Astrocyte of the cerebellum (primary cell): Measurements from ENCODE around the gene BCORL1.
A peak's percentile ranks its signal among the peaks of the same experiment; 100 is the strongest.

Source experiments
- DNase-seq: peaks from one replicate; pipeline ENCODE4 v3.0.0-alpha.2; 2011; ENCODE audit warnings: low read depth
- H3K4me3 ChIP-seq: 2 replicates; pipeline ENCODE4 v1.5.1; 2011; ENCODE audit warnings: mild to moderate bottlenecking, low read depth, low read length, moderate library complexity
- in situ Hi-C: cut with HindIII; loops from 2 replicates; pipeline ENCODE4 v1.10.0; 2017; ENCODE audit warnings: low sequenced_read_pairs
- TF ChIP-seq, protein P1 (sequence below): IDR thresholded peaks from 2 replicates; pipeline ENCODE4 v1.5.1; 2012; ENCODE audit warnings: low read length, low read depth, moderate library complexity, mild to moderate bottlenecking; ENCODE audit errors: missing control alignments

Gene BCORL1

DNA sequence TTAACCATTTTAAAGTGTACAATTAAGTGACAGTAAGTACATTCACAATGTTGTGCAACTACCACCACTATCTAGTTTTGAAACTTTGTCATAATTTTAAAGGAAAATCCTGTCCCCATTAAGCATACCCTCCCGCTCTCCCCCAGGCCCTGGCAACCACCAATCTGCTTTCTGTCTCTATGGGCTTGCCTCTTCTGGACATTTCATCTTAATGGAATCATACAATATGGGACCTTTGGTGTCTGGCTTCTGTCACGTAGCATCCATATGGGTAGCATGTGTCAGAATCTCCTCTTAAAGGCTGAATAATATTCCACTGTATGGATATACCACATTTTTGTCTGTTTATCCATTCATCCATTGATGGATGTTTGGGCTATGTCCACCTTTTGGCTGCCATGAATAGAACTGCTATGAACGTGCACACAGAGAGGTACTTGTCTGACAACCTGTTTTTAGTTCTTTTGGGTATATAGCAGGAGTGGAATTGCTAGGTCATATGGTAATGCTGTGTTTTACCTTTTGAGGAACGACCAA lies 66.3 kb downstream of the BCORL1 start:
- no peak overlapping the region for H3K4me3 ChIP-seq
- in situ Hi-C loops = no loop called here
- TF ChIP-seq, protein P1, sequence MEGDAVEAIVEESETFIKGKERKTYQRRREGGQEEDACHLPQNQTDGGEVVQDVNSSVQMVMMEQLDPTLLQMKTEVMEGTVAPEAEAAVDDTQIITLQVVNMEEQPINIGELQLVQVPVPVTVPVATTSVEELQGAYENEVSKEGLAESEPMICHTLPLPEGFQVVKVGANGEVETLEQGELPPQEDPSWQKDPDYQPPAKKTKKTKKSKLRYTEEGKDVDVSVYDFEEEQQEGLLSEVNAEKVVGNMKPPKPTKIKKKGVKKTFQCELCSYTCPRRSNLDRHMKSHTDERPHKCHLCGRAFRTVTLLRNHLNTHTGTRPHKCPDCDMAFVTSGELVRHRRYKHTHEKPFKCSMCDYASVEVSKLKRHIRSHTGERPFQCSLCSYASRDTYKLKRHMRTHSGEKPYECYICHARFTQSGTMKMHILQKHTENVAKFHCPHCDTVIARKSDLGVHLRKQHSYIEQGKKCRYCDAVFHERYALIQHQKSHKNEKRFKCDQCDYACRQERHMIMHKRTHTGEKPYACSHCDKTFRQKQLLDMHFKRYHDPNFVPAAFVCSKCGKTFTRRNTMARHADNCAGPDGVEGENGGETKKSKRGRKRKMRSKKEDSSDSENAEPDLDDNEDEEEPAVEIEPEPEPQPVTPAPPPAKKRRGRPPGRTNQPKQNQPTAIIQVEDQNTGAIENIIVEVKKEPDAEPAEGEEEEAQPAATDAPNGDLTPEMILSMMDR = no peak
- DNase-seq = no peak

DNA sequence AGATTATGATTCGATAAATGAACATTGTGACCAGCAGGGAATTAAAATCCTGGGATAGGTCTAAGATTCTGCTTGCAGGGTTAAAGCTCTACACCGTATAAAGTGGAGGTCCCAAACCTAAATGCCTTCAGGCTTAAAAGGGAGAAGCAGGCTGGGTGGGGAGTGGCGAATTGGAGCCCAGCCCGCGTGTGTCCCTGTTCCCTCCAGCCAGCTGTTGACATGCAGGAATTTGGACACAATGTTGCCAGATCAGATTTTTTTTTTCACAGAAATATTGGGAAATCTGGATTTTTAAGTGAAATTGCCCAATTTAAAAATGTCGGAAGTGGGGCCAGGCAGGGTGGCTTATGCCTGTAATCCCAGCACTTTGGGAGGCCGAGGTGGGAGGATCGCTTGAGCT lies 67.4 kb downstream of the BCORL1 start:
- TF ChIP-seq, protein P1 = no peak
- in situ Hi-C loops = no loop called here
- DNase-seq = no peak
- no peak overlapping the region for H3K4me3 ChIP-seq

DNA sequence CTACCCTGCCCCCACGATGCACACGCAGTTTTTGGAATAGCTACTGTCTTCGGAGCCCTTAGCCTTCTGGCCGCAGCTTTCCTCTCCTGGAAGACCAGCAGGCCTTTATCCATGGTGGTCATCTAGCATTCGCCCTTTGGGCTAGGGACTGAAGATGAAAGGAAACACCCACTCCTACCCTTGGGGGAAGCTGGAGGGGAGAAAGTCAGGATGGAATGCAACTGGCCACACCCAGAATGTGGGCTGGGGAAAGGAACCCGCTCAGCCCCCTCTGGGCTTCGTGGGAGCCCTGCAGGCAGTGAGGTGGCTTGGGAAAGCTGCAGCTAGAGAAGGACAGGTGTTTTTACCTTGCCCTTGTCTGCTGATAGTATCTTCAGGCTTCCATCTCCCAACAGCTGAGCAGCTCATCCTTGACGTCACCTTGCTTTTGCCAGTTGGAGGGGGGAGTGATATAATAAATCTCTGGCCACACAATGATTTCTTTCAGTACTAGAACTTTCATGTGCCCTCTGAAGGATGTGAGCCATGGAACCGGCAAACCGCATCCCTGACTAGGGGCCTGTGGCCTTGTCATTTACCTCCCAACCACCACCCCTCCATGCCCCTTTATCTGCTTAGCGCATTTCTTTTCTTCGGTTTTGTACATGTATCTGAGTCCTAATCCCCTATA lies 68.9 kb downstream of the BCORL1 start:
- in situ Hi-C loops = no loop called here
- TF ChIP-seq, protein P1 = no peak
- DNase-seq = no peak
- no peak overlapping the region for H3K4me3 ChIP-seq

DNA sequence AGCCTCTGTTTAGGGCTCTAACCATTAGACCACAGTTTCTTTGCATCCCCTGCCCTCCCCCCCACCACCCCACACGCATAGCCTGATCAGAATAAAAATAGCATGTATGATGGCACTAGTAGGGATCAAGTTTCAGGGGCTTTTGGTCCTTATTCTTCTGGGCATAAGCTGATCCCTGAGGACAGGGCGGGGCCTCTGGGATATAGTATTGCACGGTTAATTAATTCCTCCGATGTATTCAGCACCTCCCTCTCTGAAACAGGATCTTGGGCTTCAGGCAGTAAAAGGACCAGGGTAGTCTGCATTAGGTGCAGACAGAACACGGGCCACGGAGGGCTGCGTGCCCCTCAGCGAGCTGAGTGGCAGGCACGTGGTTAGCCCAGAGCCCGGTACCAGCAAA lies 70.8 kb downstream of the BCORL1 start:
- in situ Hi-C loops = no loop called here
- no peak overlapping the region for H3K4me3 ChIP-seq
- no peak for DNase-seq
- TF ChIP-seq, protein P1 = no peak

DNA sequence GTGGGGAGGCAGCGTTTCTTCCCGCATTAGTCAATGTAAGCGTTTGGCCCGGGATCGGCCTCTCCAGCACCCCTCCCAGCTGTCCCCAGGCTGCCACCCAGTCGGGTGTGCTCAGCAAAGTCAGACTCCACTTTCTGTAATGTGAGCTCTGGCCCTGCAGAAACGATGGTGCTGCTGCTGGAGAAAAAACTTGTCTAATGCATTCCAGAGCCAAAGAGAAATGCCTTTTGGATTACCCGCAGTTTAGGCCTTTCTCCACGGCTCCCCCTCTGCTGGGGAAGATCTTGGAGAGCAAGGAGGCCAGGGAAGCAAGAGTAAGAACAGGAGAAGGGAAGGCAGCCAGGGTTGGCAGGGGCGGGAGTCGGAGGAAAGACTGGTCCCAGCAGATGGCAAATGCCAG lies 72.7 kb downstream of the BCORL1 start:
- in situ Hi-C loops = loop anchor here (5.0 kb wide), 1 partner anchor 62 kb away; no protein-coding TSS in a partner anchor
- no peak overlapping the region for H3K4me3 ChIP-seq
- TF ChIP-seq, protein P1 = no peak
- peak; percentile 33 for DNase-seq

DNA sequence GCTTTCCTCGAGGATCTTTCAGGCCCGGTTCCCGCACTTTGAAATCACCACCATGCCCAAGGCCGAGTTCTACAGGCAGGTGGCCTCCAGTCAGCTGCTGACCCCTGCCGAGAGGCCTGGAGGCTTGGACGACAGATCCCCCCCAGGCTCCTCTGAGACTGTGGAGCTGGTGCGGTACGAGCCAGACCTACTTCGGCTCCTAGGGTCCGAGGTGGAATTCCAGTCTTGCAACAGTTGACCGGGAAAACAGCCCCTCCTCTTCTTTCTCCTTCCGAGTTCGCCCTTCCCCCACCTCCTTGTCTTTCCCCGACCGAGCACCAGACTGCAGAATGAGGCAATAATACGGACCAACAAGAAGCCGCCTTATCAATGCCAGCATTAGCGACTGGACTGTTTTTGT lies 73.5 kb downstream of the BCORL1 start:
- in situ Hi-C loops = loop anchor here (5.0 kb wide), 1 partner anchor 61 kb away; no protein-coding TSS in a partner anchor
- no peak overlapping the region for H3K4me3 ChIP-seq
- no peak for DNase-seq
- TF ChIP-seq, protein P1 = no peak
